Sciatic nerve (tissue), 2 donors: Measurements from ENCODE around the gene FSTL5. TPM values are rescaled to one million over a fixed set of nuclear protein-coding genes. Genes with fewer than 3 reads are reported as not detected.

Experiments used
- ATAC-seq: fragments of 200-7000 bp; cut with Tn5 transposase; one replicate; pipeline ENCODE4 v1.9.1; 2020; ENCODE audit warnings: mild to moderate bottlenecking, moderate library complexity
- DNase-seq: peaks from one replicate; pipeline ENCODE4 v3.0.0-alpha.2; 2020; ENCODE audit warnings: low spot score
- intact Hi-C: fragments of 100-400 bp; cut with DNase I; formaldehyde crosslinking; loops from one replicate; pipeline ENCODE4 v1.14.2; 2022
- total RNA-seq: library from RNA; stranded (reverse); fragmentation: NEBNext Ultra II Directional; extraction: Animal tissue kit (Norgen Biotek cat#: 25700); gene quantifications from one replicate; pipeline ENCODE4 v1.2.1, GENCODE V29; 2021
- donor health status: DM: no; HTN: no; CAD: no.
- donor health status: DM: no; HTN: no; CAD: no.

FSTL5 gene
- total RNA-seq, 1 donor from 2014 or later: 12.3 TPM

DNA sequence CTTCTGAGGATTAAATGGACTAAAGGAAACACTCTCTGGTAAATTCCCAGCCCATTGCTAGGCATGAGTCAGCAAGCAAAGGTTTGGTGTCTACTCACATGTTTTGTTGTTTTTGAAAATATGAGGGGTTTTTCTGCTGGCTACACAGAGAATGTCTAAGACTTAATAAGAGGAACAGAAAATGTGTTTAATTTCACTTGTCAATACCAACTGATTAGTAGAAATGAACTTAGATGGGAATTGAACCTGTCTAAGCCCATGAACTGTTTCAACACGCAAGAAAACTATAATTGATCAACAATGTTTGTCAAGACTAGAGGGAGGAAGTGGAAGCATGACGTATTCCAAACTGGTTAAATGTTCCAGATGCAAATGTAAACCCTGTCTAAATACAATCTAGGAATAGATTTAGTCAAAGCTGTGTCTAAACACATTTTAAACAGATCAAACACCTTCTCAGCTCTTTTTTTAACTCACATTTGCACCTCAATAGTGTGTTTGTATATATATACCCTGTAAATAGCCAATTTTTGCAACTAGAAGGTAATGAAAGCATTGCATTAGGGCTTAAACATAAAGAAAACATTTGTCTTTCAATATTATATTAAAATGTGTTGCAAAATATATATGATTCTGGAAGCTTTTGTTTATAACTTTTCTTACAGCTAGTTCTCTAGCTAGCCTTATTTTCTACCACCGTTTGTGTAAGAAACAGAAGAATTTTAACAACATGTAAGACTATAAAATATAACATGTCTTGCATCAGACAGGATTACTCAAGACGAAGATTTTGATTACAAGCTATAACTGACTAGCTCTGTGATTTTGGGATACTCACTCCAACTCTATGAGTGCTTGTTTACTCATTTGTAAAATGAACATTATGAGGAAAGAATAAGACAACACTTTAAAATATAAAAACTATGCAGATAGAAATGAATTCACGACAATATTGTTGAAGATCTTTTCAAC, 607.8 kb downstream of the FSTL5 start:
- ATAC-seq: no peak
- DNase-seq: no peak
- intact Hi-C loops: no loop called here

DNA sequence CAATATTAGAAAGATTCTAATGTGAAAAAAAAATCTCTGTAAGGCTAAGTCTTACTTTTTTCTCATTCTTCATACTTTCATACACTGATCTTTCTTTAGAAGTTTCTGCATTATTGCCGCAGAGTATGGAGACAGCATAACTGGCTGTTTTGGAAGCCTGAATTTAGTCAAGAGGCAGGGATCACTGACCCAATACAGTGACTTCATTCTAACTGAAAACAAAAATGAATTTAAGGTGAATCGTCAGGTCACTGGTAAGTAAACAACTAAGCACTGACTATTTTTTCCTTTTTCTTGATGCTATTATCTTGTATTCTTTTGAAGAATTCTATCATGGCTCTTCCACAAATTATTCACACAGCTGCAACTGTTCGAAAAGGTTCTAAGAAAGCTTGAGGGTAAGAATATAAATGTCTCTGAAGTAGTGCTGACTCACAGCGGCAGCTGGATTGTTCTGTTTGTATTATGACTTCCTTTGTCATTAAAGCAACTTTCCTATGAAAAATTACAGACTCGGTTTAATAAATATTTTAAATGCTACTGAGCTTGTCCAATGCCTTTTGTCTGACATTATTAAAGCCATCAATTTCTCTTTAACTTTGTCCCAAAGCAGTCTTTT, 609.3 kb downstream of the FSTL5 start:
- ATAC-seq (no peak), DNase-seq (no peak)
- intact Hi-C loops: no loop called here

DNA sequence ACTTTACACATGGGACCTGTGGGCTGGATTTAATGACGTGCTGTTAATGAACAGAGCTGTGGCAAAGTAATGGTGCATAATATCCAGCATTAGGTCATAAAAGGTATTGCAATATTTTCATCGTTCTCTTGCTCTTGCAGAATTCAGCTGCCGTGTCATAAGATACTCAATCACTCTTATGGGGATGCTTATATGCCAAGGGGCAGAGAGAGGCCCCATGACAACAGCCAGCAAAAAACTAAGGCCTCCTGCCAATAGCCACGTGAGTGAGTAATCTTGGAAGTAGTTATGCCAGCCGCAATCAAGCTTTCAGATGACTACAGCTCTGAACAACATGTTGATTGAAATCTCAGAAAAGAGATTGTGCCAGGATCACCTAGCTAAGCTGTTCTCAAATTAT, 616.9 kb downstream of the FSTL5 start:
- ATAC-seq (no peak), DNase-seq (no peak)
- intact Hi-C loops: no loop called here

- DNase-seq (no peak), ATAC-seq (no peak)
- intact Hi-C loops: no loop called here
Measured at GRCh38 chr4:161540265-161540664, 623.5 kb downstream of the FSTL5 start.

GRCh38 chr4:161538941-161539340, 624.9 kb downstream of the FSTL5 start:
- DNase-seq (no peak), ATAC-seq (no peak)
- intact Hi-C loops: no loop called here

- DNase-seq (no peak), ATAC-seq (no peak)
- intact Hi-C loops: no loop called here
Measured at GRCh38 chr4:161530710-161531109, 633.1 kb downstream of the FSTL5 start.

- no peak for DNase-seq
- intact Hi-C loops: no loop called here
- ATAC-seq: no peak
Measured at GRCh38 chr4:161525121-161525520, 638.7 kb downstream of the FSTL5 start.

- intact Hi-C loops: no loop called here
- no peak for ATAC-seq
- DNase-seq: no peak
Measured at GRCh38 chr4:161522031-161522430, 641.8 kb downstream of the FSTL5 start.

GRCh38 chr4:161519611-161520010, 644.2 kb downstream of the FSTL5 start:
- ATAC-seq: no peak
- intact Hi-C loops: no loop called here
- no peak for DNase-seq

DNA sequence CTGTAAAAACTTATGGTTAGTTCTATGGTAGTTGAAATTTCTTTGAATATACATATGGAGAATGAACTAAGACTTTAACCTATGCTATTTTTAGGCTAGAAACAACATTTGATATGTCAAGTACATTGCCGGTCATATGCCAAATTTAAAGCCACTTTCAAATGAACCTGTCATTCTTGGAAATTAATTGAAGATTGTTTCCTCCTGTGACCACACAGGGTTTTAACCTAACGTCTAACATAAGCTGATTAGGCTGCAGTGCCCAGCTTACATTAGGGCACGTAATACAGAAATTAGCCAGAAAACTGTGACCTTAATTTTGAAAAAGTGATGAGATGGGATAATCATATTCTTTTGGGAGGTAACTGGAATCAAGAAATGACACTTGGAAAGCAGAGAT, 645.9 kb downstream of the FSTL5 start:
- DNase-seq (no peak), ATAC-seq (no peak)
- intact Hi-C loops: no loop called here

- no peak for DNase-seq
- intact Hi-C loops: no loop called here
- no peak for ATAC-seq
Measured at GRCh38 chr4:161505141-161505540, 658.7 kb downstream of the FSTL5 start.

DNA sequence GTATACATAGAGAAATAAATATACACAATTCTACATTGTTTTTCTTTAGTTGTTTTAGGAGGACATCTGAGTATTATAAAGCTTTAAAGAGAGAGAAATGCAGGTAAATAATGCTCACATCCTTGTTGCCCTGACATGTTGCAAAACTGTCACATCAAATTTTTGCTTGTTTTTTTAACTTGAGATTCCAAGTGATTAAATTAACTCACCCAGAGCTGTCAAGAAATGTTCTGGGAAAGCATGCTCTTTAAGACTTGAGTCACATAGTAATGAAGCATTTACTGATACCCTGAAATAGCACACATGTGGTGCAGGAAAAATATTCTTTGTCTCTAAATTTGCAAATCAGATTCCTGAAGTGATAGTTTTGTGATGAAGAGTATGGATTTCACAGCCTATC, 665.6 kb downstream of the FSTL5 start:
- DNase-seq: no peak
- intact Hi-C loops: no loop called here
- ATAC-seq: no peak

DNA sequence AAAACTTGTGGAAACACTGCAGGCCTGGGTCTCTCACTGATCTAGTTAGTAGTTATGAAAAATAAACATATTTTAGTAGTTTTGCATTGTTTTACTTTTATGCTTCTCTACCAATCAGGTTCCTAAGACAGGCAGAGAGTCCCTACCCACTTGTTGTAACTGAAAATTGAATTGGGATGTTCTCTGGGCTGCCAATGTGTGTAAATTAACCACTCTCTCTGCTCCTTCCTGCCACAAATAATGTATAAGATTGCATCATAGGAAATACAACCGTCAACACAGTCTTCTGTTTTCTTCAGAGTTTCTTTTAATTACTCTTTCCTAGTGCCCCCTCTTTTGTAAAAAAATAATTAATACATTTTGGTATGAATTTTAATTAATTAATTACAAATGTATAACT, 677.3 kb downstream of the FSTL5 start:
- no peak for DNase-seq
- intact Hi-C loops: no loop called here
- no peak for ATAC-seq

DNA sequence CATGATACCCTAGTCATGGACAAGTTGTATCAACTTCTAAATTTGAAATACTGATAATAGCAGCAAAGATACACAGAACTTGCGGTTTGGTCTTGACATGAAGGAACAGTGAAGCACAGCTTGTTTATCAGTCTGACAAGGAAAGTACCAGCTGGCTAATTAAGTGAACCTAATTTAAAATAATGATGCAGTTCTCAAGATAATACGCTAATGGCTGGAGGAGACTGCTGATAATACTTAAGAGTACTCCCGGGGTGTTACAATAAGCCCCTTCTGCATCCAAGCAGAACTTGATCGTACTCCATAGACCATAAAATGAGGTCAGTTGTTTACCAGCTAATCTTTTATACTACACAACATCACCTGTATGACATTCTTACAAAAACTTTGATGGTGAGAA, 697.5 kb downstream of the FSTL5 start:
- no peak for DNase-seq
- ATAC-seq: no peak
- intact Hi-C loops: no loop called here

GRCh38 chr4:161463436-161463835, 700.4 kb downstream of the FSTL5 start:
- intact Hi-C loops: no loop called here
- ATAC-seq (no peak), DNase-seq (no peak)

DNA sequence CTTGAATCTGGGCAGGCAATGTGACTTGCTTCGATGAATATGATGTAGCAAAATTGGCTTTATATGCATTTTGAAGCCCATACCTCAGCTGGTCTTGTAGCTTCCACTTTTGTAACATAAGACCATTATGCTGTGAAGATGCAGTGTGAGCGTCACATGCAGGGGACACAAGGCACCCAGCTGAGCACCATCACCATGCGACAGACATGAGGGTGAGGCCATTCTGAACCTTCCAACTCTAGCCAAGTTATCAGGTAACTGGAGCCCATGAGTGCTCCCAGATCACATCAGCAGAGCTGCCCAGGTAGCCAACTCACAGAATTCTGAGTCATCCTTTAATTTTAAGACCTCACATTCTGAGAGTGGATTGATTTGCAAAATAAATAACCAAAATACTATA, 705.9 kb downstream of the FSTL5 start:
- ATAC-seq (no peak), DNase-seq (no peak)
- intact Hi-C loops: no loop called here

GRCh38 chr4:161457311-161457710, 706.5 kb downstream of the FSTL5 start:
- intact Hi-C loops: no loop called here
- no peak for DNase-seq
- no peak for ATAC-seq

- intact Hi-C loops: no loop called here
- ATAC-seq: no peak
- no peak for DNase-seq
Measured at GRCh38 chr4:161454860-161455259, 708.9 kb downstream of the FSTL5 start.

- DNase-seq (no peak), ATAC-seq (no peak)
- intact Hi-C loops: no loop called here
Measured at GRCh38 chr4:161448550-161449180, 715.1 kb downstream of the FSTL5 start.

DNA sequence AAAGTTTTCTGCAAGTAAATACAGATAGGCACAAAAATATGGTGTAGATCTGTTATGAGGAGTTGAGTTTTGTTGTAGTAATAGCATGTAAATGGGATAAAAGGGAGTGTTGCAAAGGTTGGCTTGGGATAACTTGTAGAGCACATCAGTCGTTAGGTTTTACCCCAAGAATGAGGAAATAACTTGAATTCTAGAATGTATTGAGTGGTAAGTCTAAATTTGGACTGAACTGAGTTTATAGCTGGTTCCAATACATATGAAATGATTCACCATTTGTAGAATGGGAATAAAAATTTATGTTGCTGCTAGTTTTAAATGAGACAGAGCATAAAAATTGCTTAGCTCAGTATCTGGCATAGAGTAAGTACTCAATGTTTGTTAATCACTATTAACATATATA, 719.2 kb downstream of the FSTL5 start:
- intact Hi-C loops: no loop called here
- no peak for DNase-seq
- no peak for ATAC-seq
